Lung (tissue), 12 donors: Measurements from ENCODE around the gene CORO2A. TPM values are rescaled to one million over a fixed set of nuclear protein-coding genes. Genes with fewer than 3 reads are reported as not detected.

Source experiments
- ATAC-seq: fragments of 200-7000 bp; cut with Tn5 transposase; one replicate; pipeline ENCODE4 v1.9.1; 2020; ENCODE audit warnings: moderate number of reproducible peaks; ENCODE audit not compliant: insufficient read depth, low FRiP score
- DNase-seq, 3 donors: peaks; one replicate each; pipeline ENCODE4 v3.0.0-alpha.2; 2013 to 2017
- H3K27ac ChIP-seq, 2 donors: one replicate each; pipeline ENCODE4 v1.5.1; 2013; ENCODE audit warnings: mild to moderate bottlenecking in 2 of 2, moderate library complexity in 2 of 2, control low read depth in 1 of 2, inconsistent platforms in 1 of 2, low read depth in 1 of 2, low read length in 1 of 2
- H3K27me3 ChIP-seq, 3 donors: one replicate each; pipeline ENCODE4 v1.5.1; 2013; ENCODE audit warnings: low read length in 2 of 3; ENCODE audit not compliant: control insufficient read depth in 3 of 3, insufficient read depth in 3 of 3
- H3K36me3 ChIP-seq, 4 donors: one replicate each; pipeline ENCODE4 v1.5.1; 2013; ENCODE audit warnings: low read length in 4 of 4, mild to moderate bottlenecking in 1 of 4, moderate library complexity in 1 of 4; ENCODE audit not compliant: control insufficient read depth in 4 of 4, insufficient read depth in 4 of 4
- H3K4me1 ChIP-seq, 5 donors: one replicate each; pipeline ENCODE4 v1.5.1; 2013; ENCODE audit warnings: low read length in 5 of 5, mild to moderate bottlenecking in 2 of 5, moderate library complexity in 1 of 5; ENCODE audit not compliant: control insufficient read depth in 5 of 5, insufficient read depth in 5 of 5
- H3K4me3 ChIP-seq: one replicate; pipeline ENCODE4 v1.5.1; 2013; ENCODE audit warnings: mild to moderate bottlenecking, control low read depth, moderate library complexity
- H3K9ac ChIP-seq, 2 donors: one replicate each; pipeline ENCODE4 v1.5.1; 2013; ENCODE audit warnings: low read length in 2 of 2, control low read depth in 1 of 2; ENCODE audit not compliant: insufficient read depth in 1 of 2
- H3K9me3 ChIP-seq, 4 donors: one replicate each; pipeline ENCODE4 v1.5.1; 2013; ENCODE audit warnings: low read length in 3 of 4, mild to moderate bottlenecking in 1 of 4, moderate library complexity in 1 of 4; ENCODE audit not compliant: control insufficient read depth in 4 of 4, insufficient read depth in 3 of 4
- WGBS, 2 donors: extraction: QIAGEN DNeasy Blood & Tissue Kit; methylation state at CpG; one replicate each; pipeline ENCODE4 v1.1.7; 2013; 5-methylcytosine and 5-hydroxymethylcytosine counted together
- polyA plus RNA-seq, 2 donors: library from polyadenylated mRNA; stranded (reverse); fragments of 200-250 nt; gene quantifications; one replicate each; pipeline ENCODE4 v1.2.1, GENCODE V29; 2013
- total RNA-seq, 2 donors: library from RNA; depleted of rRNA in 1 of 2; stranded (reverse); fragments of >200 nt in 1 of 2; gene quantifications; one replicate each; pipeline ENCODE4 v1.2.1, GENCODE V29; 2014 to 2021
- TF ChIP-seq, protein P1 (sequence below): IDR thresholded peaks from 2 replicates; pipeline ENCODE4 v1.5.1; 2012; ENCODE audit warnings: mild to moderate bottlenecking; ENCODE audit errors: control extremely low read depth, extremely low read depth
- donor health status: control.
- donor health status: control.
- donor health status: Bipolar disorder and iron deficiency.
- donor health status: healthy.
- donor health status: DM: yes; HTN: yes; CAD: no.

Gene CORO2A
- total and polyA plus RNA-seq, 4 donors = 6.8 to 22.3 (median 14.7) TPM

DNA sequence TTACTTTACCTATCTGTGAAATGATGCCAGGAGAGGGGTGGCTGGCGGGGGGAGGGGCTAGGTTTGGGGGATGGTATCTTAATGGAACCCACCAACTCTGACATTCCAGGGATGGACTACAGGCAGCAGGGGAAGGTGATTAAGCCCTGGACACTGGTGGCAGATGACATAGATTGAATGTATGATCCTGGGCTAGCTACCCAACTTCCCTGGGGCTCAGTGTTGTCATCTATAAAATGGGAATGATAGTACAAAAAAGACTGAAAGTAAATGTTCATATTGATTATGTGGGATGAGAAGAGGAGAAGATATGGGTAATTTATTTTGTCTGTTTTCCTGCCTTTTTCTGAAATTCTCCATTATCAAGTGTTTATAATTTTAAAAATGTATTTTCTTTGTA is 6.2 kb downstream of the CORO2A start:
- Histone ChIP-seq H3K4me3 (no peak overlapping the region), H3K9ac (no peak overlapping the region), H3K4me1 (peaks cover 0 to 8% (median 0%) of the 10 kb centered on the region in 5 donors), H3K27ac (no peak overlapping the region), H3K27me3 (no peaks in the 10 kb centered on the region), H3K9me3 (no peaks in the 10 kb centered on the region), H3K36me3 (no peaks in the 10 kb centered on the region)
- WGBS, 2 donors = 43 to 95% methylated on average over 1 of the region's 1 CpG
- DNase-seq = no peak
- TF ChIP-seq, protein P1, sequence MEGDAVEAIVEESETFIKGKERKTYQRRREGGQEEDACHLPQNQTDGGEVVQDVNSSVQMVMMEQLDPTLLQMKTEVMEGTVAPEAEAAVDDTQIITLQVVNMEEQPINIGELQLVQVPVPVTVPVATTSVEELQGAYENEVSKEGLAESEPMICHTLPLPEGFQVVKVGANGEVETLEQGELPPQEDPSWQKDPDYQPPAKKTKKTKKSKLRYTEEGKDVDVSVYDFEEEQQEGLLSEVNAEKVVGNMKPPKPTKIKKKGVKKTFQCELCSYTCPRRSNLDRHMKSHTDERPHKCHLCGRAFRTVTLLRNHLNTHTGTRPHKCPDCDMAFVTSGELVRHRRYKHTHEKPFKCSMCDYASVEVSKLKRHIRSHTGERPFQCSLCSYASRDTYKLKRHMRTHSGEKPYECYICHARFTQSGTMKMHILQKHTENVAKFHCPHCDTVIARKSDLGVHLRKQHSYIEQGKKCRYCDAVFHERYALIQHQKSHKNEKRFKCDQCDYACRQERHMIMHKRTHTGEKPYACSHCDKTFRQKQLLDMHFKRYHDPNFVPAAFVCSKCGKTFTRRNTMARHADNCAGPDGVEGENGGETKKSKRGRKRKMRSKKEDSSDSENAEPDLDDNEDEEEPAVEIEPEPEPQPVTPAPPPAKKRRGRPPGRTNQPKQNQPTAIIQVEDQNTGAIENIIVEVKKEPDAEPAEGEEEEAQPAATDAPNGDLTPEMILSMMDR = no peak
- no peak for ATAC-seq

- H3K4me3 ChIP-seq = no peak overlapping the region
- H3K4me1 ChIP-seq = peaks cover 0 to 8% (median 0%) of the 10 kb centered on the region in 5 donors
- TF ChIP-seq, protein P1 = no peak
- ATAC-seq (no peak), DNase-seq (no peak)
- no peaks in the 10 kb centered on the region for H3K27me3 ChIP-seq
- 35 to 60% methylated on average over 6 of the region's 6 CpGs for WGBS, 2 donors
- H3K9ac ChIP-seq = no peak overlapping the region
- H3K36me3 ChIP-seq = no peaks in the 10 kb centered on the region
- H3K27ac ChIP-seq = no peak overlapping the region
- no peaks in the 10 kb centered on the region for H3K9me3 ChIP-seq
Observed at GRCh38 chr9:98185611-98186171, 6.7 kb downstream of the CORO2A start.

DNA sequence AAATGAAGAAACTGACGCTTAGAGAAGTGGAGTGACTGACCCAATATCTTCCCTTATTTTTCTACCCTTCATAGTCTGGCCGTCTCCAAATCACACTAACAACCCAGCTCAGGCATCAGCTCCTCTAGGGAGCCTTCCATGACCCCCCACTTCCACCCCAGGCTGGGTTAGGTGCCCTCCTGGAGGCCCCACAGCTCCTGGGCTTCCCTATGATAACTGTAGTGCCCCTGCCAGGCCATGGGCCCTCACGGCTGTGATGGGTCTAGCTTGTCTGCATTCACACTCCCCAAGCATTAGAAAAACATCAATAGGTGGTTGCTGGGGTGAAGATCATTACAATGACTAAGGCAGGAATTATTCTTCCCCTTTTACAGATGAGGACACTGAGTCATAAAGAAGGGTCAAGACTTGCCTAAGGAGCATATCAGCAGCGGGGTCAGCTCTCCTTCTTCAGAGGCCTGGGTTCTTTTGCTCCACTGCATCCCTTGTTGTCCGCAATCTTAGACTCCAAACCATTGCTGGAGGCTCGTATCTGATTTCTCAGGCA is 7.3 kb downstream of the CORO2A start:
- 54 to 85% methylated on average over 6 of the region's 6 CpGs for WGBS, 2 donors
- no peak for DNase-seq
- Histone ChIP-seq H3K4me3 (no peak overlapping the region), H3K36me3 (no peaks in the 10 kb centered on the region), H3K9ac (no peak overlapping the region), H3K27ac (no peak overlapping the region), H3K27me3 (no peaks in the 10 kb centered on the region), H3K4me1 (peaks cover 0 to 8% (median 0%) of the 10 kb centered on the region in 5 donors), H3K9me3 (no peaks in the 10 kb centered on the region)
- ATAC-seq = no peak
- TF ChIP-seq, protein P1 = no peak

GRCh38 chr9:98184326-98184725 is 8.1 kb downstream of the CORO2A start:
- no peaks in the 10 kb centered on the region for H3K9me3 ChIP-seq
- ATAC-seq (no peak), DNase-seq (no peak)
- H3K4me3 ChIP-seq = no peak overlapping the region
- H3K36me3 ChIP-seq = no peaks in the 10 kb centered on the region
- TF ChIP-seq, protein P1 = no peak
- H3K4me1 ChIP-seq = peaks cover 0 to 8% (median 0%) of the 10 kb centered on the region in 5 donors
- WGBS, 2 donors = 62 to 78% methylated on average over 6 of the region's 6 CpGs
- H3K27me3 ChIP-seq = no peaks in the 10 kb centered on the region
- no peak overlapping the region for H3K9ac ChIP-seq
- no peak overlapping the region for H3K27ac ChIP-seq
